Gastrocnemius medialis (tissue), 4 donors: ENCODE results near the gene VCX3A.

Experiments used
- CTCF ChIP-seq, 5 experiments: fragments of 450-650 bp in 3 of 5; fragments of 200-600 bp in 2 of 5; sonication (generic) in 2 of 5; IDR thresholded peaks in 4 of 5; conservative IDR thresholded peaks in 1 of 5; 1 replicate in 4 of 5; 2 replicates in 1 of 5; pipeline ENCODE4 v1.5.1; 2016 to 2019; ENCODE audit warnings: antibody characterized with exemption in 5 of 5, mild to moderate bottlenecking in 3 of 5, moderate library complexity in 3 of 5
- POLR2A ChIP-seq, 2 donors: fragments of 450-650 bp; IDR thresholded peaks; one replicate each; pipeline ENCODE4 v1.6.1; 2017; ENCODE audit warnings: antibody characterized with exemption in 2 of 2, mild to moderate bottlenecking in 2 of 2, moderate library complexity in 2 of 2

- TF ChIP-seq CTCF (IDR thresholded peaks at IDR 0.05 in 4 of 5, conservative IDR thresholded peaks at IDR 0.05 in 1 of 5) (no peak), POLR2A (IDR thresholded peaks at IDR 0.05) (no peak)
Measured at GRCh38 chrX:6506444-6506843, 28.5 kb downstream of the VCX3A start.
